ENCODE data around the gene DBN1. TPM values are rescaled to one million over a fixed set of nuclear protein-coding genes. Genes with fewer than 3 reads are reported as not detected.
A peak's percentile ranks its signal among the peaks of the same experiment; 100 is the strongest.

The DBN1 gene
- total RNA-seq (1.4 and 2.4 TPM in 2 replicates), polyA plus RNA-seq (1.5 and 1.9 TPM in 2 replicates), polyA minus RNA-seq (1.8 and 3.0 TPM in 2 replicates)
- total RNA-seq (2013) = 3.5 TPM

DNA sequence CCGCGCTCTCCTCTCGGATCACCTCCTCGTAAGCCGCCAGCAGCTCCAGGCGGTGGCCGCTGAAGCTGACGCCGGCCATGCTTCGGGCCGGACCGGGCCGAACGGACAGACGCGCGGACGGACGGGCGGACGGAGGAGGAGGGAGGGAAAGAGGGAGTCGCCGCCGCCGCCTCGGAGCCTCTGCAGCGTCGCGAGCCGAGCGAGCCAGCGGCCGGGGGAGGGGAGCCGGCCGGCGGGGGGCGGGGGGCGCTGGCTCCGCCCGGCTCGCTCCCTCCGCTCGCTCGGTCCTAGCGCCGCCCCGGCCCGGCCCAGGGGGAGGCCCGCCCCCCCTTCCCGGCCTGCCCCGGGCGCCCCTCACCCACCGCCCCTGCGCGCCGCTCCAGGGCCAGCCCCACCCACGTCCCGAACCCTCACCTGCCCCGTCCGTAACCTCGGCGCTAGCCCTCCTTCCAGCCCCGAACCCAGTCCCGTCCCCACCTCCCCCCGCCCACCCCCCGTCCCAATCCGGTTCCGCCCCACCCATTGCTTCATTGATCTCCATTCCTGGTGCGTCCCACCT, at the start of gene DBN1:
Gene DBN1 (minus strand): TSS at position 192 of the 559 bp plus-strand sequence. CDS start 113 bp downstream, at position 79.
- Mint-ChIP-seq H3K4me1 (peaks cover 19% of the 10 kb centered on the region), H3K9me3 (ENCODE audit: insufficient read depth) (no peaks in the 10 kb centered on the region), H3K27ac (peak within 1 kb of the TSS; percentile 50), H3K27me3 (peaks cover 13% of the 10 kb centered on the region), H3K4me3 (peak within 1 kb of the TSS; percentile 81)
- Histone ChIP-seq H3K27ac (ENCODE audit: low read length in 2 of 2) (no peak within 1 kb of the TSS), H3K4me2 (replicated peaks; ENCODE audit: low read depth, low read length, poor library complexity, severe bottlenecking) (peak within 1 kb of the TSS; percentile 96), H3K9ac (ENCODE audit: low read length) (peak within 1 kb of the TSS; percentile 57), H3K27me3 (replicated peaks in 1 of 4; ENCODE audit: control extremely low read depth in 1 of 4, control insufficient read depth in 3 of 4, insufficient read depth in 4 of 4, low read length in 3 of 4) (peaks cover 0 to 24% (median 7%) of the 10 kb centered on the region in 4 experiments), H4K20me1 (ENCODE audit: control insufficient read depth, insufficient read depth, low read length, poor library complexity, severe bottlenecking) (peaks cover 11% of the 10 kb centered on the region), H2AFZ (ENCODE audit: insufficient read depth, low read depth, low read length, poor library complexity, severe bottlenecking) (peak within 1 kb of the TSS; percentile 65), H3K4me1 (ENCODE audit: control insufficient read depth in 2 of 2, insufficient read depth in 2 of 2, low read length in 2 of 2) (peaks cover 7 to 19% of the 10 kb centered on the region in 2 donors), H3K9me3 (ENCODE audit: control extremely low read depth in 1 of 3, control insufficient read depth in 2 of 3, insufficient read depth in 1 of 3, low read length in 2 of 3) (no peaks in the 10 kb centered on the region), H3K79me2 (ENCODE audit: control insufficient read depth, insufficient read depth, low read length) (no peaks in the 10 kb centered on the region), H3K36me3 (replicated peaks in 1 of 2; ENCODE audit: control extremely low read depth in 1 of 2, control insufficient read depth in 1 of 2, extremely low read depth in 1 of 2, insufficient read depth in 2 of 2, low read length in 1 of 2) (no peaks in the 10 kb centered on the region), H3K4me3 (ENCODE audit: control extremely low read depth in 1 of 5, extremely low read depth in 1 of 5, insufficient read depth in 1 of 5, low read depth in 2 of 5, low read length in 4 of 5) (peak within 1 kb of the TSS in 3 of 5 experiments; percentile 41 to 60 (median 49))
- ChIA-PET CTCF (interaction anchor here (1.7 to 2.4 kb wide), 4 partner anchors 16 to 83 kb away, joined by 4 to 10 read pairs (median 8); no protein-coding TSS in a partner anchor), POLR2A (interaction anchor here (0.5 to 0.6 kb wide), 2 partner anchors 11 to 20 kb away, joined by 5 to 7 read pairs; no protein-coding TSS in a partner anchor)
- TF ChIP-seq, protein P1, sequence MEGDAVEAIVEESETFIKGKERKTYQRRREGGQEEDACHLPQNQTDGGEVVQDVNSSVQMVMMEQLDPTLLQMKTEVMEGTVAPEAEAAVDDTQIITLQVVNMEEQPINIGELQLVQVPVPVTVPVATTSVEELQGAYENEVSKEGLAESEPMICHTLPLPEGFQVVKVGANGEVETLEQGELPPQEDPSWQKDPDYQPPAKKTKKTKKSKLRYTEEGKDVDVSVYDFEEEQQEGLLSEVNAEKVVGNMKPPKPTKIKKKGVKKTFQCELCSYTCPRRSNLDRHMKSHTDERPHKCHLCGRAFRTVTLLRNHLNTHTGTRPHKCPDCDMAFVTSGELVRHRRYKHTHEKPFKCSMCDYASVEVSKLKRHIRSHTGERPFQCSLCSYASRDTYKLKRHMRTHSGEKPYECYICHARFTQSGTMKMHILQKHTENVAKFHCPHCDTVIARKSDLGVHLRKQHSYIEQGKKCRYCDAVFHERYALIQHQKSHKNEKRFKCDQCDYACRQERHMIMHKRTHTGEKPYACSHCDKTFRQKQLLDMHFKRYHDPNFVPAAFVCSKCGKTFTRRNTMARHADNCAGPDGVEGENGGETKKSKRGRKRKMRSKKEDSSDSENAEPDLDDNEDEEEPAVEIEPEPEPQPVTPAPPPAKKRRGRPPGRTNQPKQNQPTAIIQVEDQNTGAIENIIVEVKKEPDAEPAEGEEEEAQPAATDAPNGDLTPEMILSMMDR (IDR thresholded peaks at IDR 0.05) = no peak
- no peak for TF ChIP-seq EZH2 (IDR thresholded peaks at IDR 0.05; ENCODE audit: borderline replicate concordance, insufficient read depth, low read depth, low read length, poor library complexity, severe bottlenecking)
- WGBS (ENCODE audit: insufficient coverage) = 2% methylated on average over 47 of the region's 69 CpGs
- peak; percentile 39 for ATAC-seq (ENCODE audit: low read depth)
- intact Hi-C loops (cut with micrococcal nuclease) = no loop called here
- DNase-seq = no peak

DNA sequence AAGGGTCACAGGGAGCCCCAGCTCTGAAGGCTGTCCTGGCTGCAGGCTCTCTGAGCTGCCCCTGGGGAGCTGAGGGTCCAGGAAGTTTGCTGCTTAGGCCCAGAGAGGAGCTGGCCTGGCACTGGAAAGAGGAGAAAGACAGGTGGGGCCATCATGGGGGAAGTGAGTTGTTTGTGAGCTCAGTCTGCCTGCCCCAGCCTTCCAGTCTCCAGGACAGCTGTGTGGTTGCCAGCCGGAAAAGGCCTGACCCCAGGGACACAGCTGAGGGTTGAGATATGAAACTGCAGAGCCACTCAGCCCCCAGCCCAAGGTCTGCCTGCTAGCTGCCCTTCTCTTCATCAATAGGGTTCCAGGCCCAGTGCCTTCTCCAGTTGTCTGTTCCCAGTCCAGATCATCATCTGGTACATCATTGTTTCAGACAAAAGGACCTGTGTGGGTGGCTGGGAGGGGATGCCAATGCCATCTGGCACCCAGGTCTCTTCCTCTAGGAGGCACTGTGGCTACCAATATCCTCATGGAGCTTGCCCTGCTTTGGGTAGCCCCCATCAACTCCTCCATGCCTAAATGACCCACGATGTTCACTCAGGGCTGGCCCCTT, 47.6 kb upstream of the DBN1 start:
- POLR2A ChIA-PET = interaction anchor here (0.6 to 1.2 kb wide), 2 partner anchors 13 to 598 kb away, joined by 3 read pairs; no protein-coding TSS in a partner anchor
- H3K27me3 Mint-ChIP-seq = no peaks in the 10 kb centered on the region
- TF ChIP-seq, protein P1 (IDR thresholded peaks at IDR 0.05) = no peak
- no peak for TF ChIP-seq EZH2 (IDR thresholded peaks at IDR 0.05; ENCODE audit: borderline replicate concordance, insufficient read depth, low read depth, low read length, poor library complexity, severe bottlenecking)

More for the DNA sequence above, 47.6 kb upstream of the DBN1 start:
- Histone ChIP-seq H4K20me1 (ENCODE audit: control insufficient read depth, insufficient read depth, low read length, poor library complexity, severe bottlenecking) (peaks cover 23% of the 10 kb centered on the region), H3K27ac (ENCODE audit: low read length in 2 of 2) (no peak overlapping the region), H3K9ac (ENCODE audit: low read length) (no peak overlapping the region), H3K27me3 (replicated peaks in 1 of 4; ENCODE audit: control extremely low read depth in 1 of 4, control insufficient read depth in 3 of 4, insufficient read depth in 4 of 4, low read length in 3 of 4) (no peaks in the 10 kb centered on the region), H3K4me1 (ENCODE audit: control insufficient read depth in 2 of 2, insufficient read depth in 2 of 2, low read length in 2 of 2) (peaks cover 2 to 21% of the 10 kb centered on the region in 2 donors), H3K36me3 (replicated peaks in 1 of 2; ENCODE audit: control extremely low read depth in 1 of 2, control insufficient read depth in 1 of 2, extremely low read depth in 1 of 2, insufficient read depth in 2 of 2, low read length in 1 of 2) (peaks cover 0 to 49% of the 10 kb centered on the region in 2 experiments), H3K79me2 (ENCODE audit: control insufficient read depth, insufficient read depth, low read length) (peaks cover 39% of the 10 kb centered on the region), H3K9me3 (ENCODE audit: control extremely low read depth in 1 of 3, control insufficient read depth in 2 of 3, insufficient read depth in 1 of 3, low read length in 2 of 3) (no peaks in the 10 kb centered on the region), H3K4me3 (ENCODE audit: control extremely low read depth in 1 of 5, extremely low read depth in 1 of 5, insufficient read depth in 1 of 5, low read depth in 2 of 5, low read length in 4 of 5) (no peak overlapping the region), H3K4me2 (replicated peaks; ENCODE audit: low read depth, low read length, poor library complexity, severe bottlenecking) (no peak overlapping the region), H2AFZ (ENCODE audit: insufficient read depth, low read depth, low read length, poor library complexity, severe bottlenecking) (no peak overlapping the region)
- Mint-ChIP-seq H3K4me3 (no peak overlapping the region), H3K9me3 (ENCODE audit: insufficient read depth) (no peaks in the 10 kb centered on the region), H3K27ac (no peak overlapping the region), H3K4me1 (peaks cover 35% of the 10 kb centered on the region)
- DNase-seq = no peak
- CTCF ChIA-PET = interaction anchor here (1.3 kb wide), 2 partner anchors 117 to 119 kb away, joined by 3 read pairs; no protein-coding TSS in a partner anchor
- WGBS (ENCODE audit: insufficient coverage) = 96% methylated on average over 2 of the region's 2 CpGs
- no peak for ATAC-seq (ENCODE audit: low read depth)
- intact Hi-C loops (cut with micrococcal nuclease) = no loop called here

Data from B cell (primary cell).